Gastroesophageal sphincter (tissue), 4 donors: ENCODE measurements around the gene SMDT1. TPM values are rescaled to one million over a fixed set of nuclear protein-coding genes. Genes with fewer than 3 reads are reported as not detected.

Experiments
- ATAC-seq: fragments of 150-250 bp; one replicate; pipeline ENCODE4 v1.9.1; 2016; ENCODE audit warnings: mild to moderate bottlenecking, moderate library complexity
- H3K27ac ChIP-seq, 4 donors: fragments of 200-600 bp; sonication (generic) in 3 of 4; 1 replicate in 3 of 4; 2 replicates in 1 of 4; pipeline ENCODE4 v1.5.1; 2016 to 2019
- H3K27me3 ChIP-seq: fragments of 200-600 bp; sonication (generic); one replicate; pipeline ENCODE4 v1.5.1; 2019
- H3K36me3 ChIP-seq, 2 donors: fragments of 200-600 bp; sonication (generic); one replicate each; pipeline ENCODE4 v1.5.1; 2019; ENCODE audit warnings: control low read depth in 1 of 2
- H3K4me1 ChIP-seq, 3 donors: fragments of 200-600 bp; sonication (generic); 1 replicate in 2 of 3; 2 replicates in 1 of 3; pipeline ENCODE4 v1.5.1; 2016 to 2019; ENCODE audit warnings: control low read depth in 2 of 3
- H3K4me3 ChIP-seq, 2 donors: fragments of 200-600 bp; sonication (generic); one replicate each; pipeline ENCODE4 v1.5.1; 2019; ENCODE audit warnings: mild to moderate bottlenecking in 1 of 2, moderate library complexity in 1 of 2
- H3K9me3 ChIP-seq, 3 donors: fragments of 200-600 bp; sonication (generic); one replicate each; pipeline ENCODE4 v1.5.1; 2017 to 2019; ENCODE audit warnings: control low read depth in 2 of 3
- EP300 ChIP-seq: sonication (generic); formaldehyde crosslinking; IDR thresholded peaks from one replicate; pipeline ENCODE4 v1.6.1; 2017; ENCODE audit warnings: antibody characterized with exemption, mild to moderate bottlenecking
- POLR2A ChIP-seq, 2 donors: fragments of 450-650 bp; IDR thresholded peaks; one replicate each; pipeline ENCODE4 v1.6.1; 2017; ENCODE audit warnings: antibody characterized with exemption in 2 of 2, mild to moderate bottlenecking in 2 of 2, moderate library complexity in 1 of 2
- POLR2AphosphoS5 ChIP-seq: sonication (generic); formaldehyde crosslinking; IDR thresholded peaks from one replicate; pipeline ENCODE4 v1.6.1; 2017; ENCODE audit warnings: antibody characterized with exemption
- WGBS, 2 donors: methylation state at CpG; one replicate each; pipeline ENCODE4 v1.1.5; 2018; ENCODE audit warnings: low coverage in 1 of 2; 5-methylcytosine and 5-hydroxymethylcytosine counted together
- small RNA-seq, 4 donors: library from RNA; depleted of rRNA; stranded (forward); fragments of <200 nt; gene quantifications; one replicate each; pipeline ENCODE3, GENCODE V24; 2016
- total RNA-seq, 4 donors: library from RNA; depleted of rRNA; stranded (reverse); fragments of >200 nt; gene quantifications; one replicate each; pipeline ENCODE4 v1.1.0, GENCODE V29; 2016
- TF ChIP-seq, protein P1 (sequence below), 4 experiments: fragments of 200-600 bp in 2 of 4; fragments of 450-650 bp in 2 of 4; sonication (generic) in 1 of 4; IDR thresholded peaks; one replicate each; pipeline ENCODE4 v1.5.1; 2017 to 2019; ENCODE audit warnings: antibody characterized with exemption in 4 of 4, mild to moderate bottlenecking in 2 of 4, moderate library complexity in 2 of 4

Gene SMDT1
- total RNA-seq, 4 donors from 2014 or later = 8.6 to 22.4 (median 19.4) TPM

DNA sequence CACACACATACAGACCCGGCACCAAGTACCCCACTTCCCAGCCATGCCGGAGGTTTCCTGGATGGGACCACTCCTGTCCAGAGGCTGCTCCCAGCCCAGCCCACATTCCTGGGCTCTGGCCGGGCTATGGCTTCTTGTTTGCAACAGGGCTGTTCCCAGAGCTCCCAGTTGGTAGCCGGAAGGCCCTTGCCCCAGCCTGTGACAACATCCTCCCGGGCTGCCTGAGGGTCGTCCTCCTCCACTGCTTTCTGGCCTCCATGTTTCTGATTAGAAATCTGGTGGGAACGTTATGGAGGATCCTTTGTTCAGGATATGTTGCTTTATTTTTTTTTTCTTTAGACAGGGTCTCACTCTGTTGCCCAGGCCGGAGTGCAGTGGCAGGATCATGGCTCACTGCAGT, 52.1 kb downstream of the SMDT1 start:
- Histone ChIP-seq H3K36me3 (peaks cover 0 to 4% of the 10 kb centered on the region in 2 donors), H3K4me1 (no peaks in the 10 kb centered on the region), H3K4me3 (no peak overlapping the region), H3K9me3 (no peaks in the 10 kb centered on the region), H3K27ac (no peak overlapping the region), H3K27me3 (peaks cover 6% of the 10 kb centered on the region)
- no peak for TF ChIP-seq POLR2A (IDR thresholded peaks at IDR 0.05)
- no peak for TF ChIP-seq EP300
- TF ChIP-seq, protein P1, sequence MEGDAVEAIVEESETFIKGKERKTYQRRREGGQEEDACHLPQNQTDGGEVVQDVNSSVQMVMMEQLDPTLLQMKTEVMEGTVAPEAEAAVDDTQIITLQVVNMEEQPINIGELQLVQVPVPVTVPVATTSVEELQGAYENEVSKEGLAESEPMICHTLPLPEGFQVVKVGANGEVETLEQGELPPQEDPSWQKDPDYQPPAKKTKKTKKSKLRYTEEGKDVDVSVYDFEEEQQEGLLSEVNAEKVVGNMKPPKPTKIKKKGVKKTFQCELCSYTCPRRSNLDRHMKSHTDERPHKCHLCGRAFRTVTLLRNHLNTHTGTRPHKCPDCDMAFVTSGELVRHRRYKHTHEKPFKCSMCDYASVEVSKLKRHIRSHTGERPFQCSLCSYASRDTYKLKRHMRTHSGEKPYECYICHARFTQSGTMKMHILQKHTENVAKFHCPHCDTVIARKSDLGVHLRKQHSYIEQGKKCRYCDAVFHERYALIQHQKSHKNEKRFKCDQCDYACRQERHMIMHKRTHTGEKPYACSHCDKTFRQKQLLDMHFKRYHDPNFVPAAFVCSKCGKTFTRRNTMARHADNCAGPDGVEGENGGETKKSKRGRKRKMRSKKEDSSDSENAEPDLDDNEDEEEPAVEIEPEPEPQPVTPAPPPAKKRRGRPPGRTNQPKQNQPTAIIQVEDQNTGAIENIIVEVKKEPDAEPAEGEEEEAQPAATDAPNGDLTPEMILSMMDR (IDR thresholded peaks at IDR 0.05) = no peak
- no peak for TF ChIP-seq POLR2AphosphoS5
- no peak for ATAC-seq
- WGBS, 2 donors = 66 to 77% methylated on average over 8 of the region's 8 CpGs

DNA sequence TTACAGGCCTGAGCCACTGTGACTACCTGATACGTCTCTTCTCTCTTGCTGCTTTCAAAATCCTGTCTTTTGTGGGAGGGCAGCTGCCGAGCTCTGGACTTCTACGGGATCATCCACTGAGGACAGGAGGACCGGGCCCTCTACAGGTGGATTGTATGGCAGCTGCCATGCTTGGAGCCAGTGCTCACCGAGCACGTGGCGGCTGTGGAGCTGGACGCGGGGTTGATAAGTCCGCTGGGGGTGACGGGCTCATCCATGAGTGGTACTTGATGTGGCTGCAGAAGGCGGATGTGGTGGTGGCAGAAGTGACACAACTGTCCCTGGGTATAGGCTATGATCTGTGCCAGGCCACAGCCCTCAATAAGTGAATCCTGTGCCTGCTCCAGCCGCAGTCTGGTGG, 53.0 kb downstream of the SMDT1 start:
- ATAC-seq = no peak
- Histone ChIP-seq H3K27ac (no peak overlapping the region), H3K27me3 (peaks cover 6% of the 10 kb centered on the region), H3K4me1 (no peaks in the 10 kb centered on the region), H3K9me3 (no peaks in the 10 kb centered on the region), H3K4me3 (no peak overlapping the region), H3K36me3 (no peaks in the 10 kb centered on the region)
- WGBS, 2 donors = 85% methylated on average over 8 of the region's 13 CpGs; no CpG with 5 or more reads in 1 of the 2 donors
- TF ChIP-seq EP300 = no peak

Small RNA genes lying within 50 kb of the gene (small RNA-seq; reads per million reads assigned to genes)
- 0 reads per million in 4 donors for gene SNORD13P1

Other genes starting within 250 kb of the SMDT1 start
- 100 to 1,000 TPM in 1 of 4 donors, 10 to 100 TPM in 3; 39.7 to 101 (median 58.8) TPM for gene SREBF2, start 246.6 kb upstream of the SMDT1 start, total RNA-seq
- gene SHISA8, start 164.6 kb upstream of the SMDT1 start, total RNA-seq = not detected
- gene TNFRSF13C, start 152.9 kb upstream of the SMDT1 start, total RNA-seq = under 1 TPM in 2 of 4 donors, not detected in 2; 0.12 to 0.16 TPM
- gene CENPM, start 132.5 kb upstream of the SMDT1 start, total RNA-seq = 1 to 10 TPM in 2 of 4 donors, not detected in 2; 1.9 to 3.4 TPM
- 1 to 10 TPM in 1 of 4 donors, under 1 TPM in 2, not detected in 1; 0.13 to 1.2 (median 0.93) TPM for gene SEPTIN3, start 110.3 kb upstream of the SMDT1 start, total RNA-seq
- gene WBP2NL, start 80.9 kb upstream of the SMDT1 start, total RNA-seq = 1 to 10 TPM in 1 of 4 donors, under 1 TPM in 3; 0.22 to 2.8 (median 0.59) TPM
- gene NAGA, start 8.9 kb upstream of the SMDT1 start, total RNA-seq = 10 to 100 TPM; 21.9 to 35.0 (median 33.0) TPM
- 10 to 100 TPM; 19.1 to 32.1 (median 21.1) TPM for gene PHETA2, start 5.5 kb upstream of the SMDT1 start, total RNA-seq
- 100 to 1,000 TPM in 1 of 4 donors, 10 to 100 TPM in 3; 59.8 to 102 (median 89.9) TPM for gene NDUFA6, start 11.1 kb downstream of the SMDT1 start, total RNA-seq
- gene CYP2D6, start 51.1 kb downstream of the SMDT1 start, total RNA-seq = 1 to 10 TPM in 1 of 4 donors, under 1 TPM in 2, not detected in 1; 0.23 to 2.3 (median 0.40) TPM
- 10 to 100 TPM; 26.0 to 47.9 (median 41.8) TPM for gene TCF20, start 191.0 kb downstream of the SMDT1 start, total RNA-seq